Activated T-cell treated with anti-CD3 and anti-CD28 coated beads for 48 hours (primary cell): Measurements from ENCODE around the gene GSKIP.
A peak's percentile ranks its signal among the peaks of the same experiment; 100 is the strongest.
"Not testable (repeated sequence)": the region's sequence is repeated elsewhere in the genome, so short reads cannot be mapped to it uniquely, and the experiment has no call there.

Experiments used
- DNase-seq: peaks from one replicate; pipeline ENCODE4 v3.0.0-alpha.2; 2020; ENCODE audit warnings: low read depth

Gene GSKIP, protein sequence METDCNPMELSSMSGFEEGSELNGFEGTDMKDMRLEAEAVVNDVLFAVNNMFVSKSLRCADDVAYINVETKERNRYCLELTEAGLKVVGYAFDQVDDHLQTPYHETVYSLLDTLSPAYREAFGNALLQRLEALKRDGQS

DNA sequence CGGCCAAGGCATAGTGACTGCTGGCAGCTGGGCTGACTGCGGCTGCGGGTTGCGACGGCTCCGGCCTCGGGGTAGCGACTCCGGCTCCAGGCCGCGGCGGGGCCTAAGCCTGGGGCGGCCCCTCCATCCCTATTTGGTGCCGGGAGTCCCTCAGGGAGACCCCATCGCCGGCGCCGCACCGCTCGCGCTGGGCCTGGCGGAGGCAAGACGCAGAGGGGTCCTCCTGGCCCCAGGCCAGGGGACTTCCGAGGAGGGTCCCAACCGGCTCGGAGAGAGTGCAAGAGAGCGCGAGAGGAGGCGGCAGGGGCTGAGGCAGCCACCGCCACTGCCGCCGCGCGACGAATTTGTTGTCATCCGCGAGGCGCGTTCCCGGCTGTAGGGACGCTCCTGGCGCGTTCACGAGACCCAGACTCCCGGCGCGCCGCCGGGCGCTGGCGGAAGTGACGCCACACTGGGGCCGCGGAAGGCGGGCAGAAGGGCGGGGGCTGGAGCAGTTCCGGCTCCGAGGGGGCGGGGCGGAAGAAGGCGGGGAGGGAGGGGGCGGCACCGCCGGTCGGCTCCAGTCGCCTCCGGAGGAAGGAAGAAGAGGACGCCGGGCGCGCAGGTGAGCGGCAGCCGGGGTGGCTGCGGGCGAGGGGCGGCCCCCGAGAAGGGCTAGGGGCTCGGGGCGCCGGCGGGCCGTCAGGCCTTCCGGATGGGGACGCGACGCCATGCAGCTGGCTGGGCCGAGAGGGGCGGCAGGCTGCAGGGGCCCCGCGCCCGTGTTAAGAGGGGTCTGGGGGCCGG lies at the start of gene GSKIP, which contains the start of gene ATG2B:
TSS of gene GSKIP (plus strand) at position 562 of the 786 bp plus-strand sequence. CDS start 18,722 bp downstream, outside the sequence.
TSS of gene ATG2B (minus strand) at position 377 of the 786 bp plus-strand sequence. CDS start at position 12, 365 bp downstream.
- peak; percentile 99 for DNase-seq

DNA sequence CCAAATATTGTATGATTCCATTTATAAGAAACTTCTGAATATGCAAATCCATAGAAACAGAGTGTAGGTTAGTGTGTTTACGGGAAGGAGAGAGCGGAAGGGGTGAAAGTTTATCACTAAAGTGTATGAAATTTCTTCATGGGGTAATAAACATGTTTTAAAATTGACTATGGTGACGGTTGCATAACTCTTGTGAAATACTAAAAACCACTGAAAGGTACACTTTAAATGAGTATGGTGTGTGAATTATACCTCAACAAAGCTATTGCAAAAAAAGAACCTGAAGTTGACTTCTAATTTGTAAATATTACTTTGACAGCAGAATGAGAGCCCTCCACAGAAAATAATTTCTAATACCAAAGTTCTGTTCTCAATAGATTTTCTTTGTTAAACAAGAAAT lies 47.2 kb upstream of the GSKIP start:
- DNase-seq, result no peak

DNA sequence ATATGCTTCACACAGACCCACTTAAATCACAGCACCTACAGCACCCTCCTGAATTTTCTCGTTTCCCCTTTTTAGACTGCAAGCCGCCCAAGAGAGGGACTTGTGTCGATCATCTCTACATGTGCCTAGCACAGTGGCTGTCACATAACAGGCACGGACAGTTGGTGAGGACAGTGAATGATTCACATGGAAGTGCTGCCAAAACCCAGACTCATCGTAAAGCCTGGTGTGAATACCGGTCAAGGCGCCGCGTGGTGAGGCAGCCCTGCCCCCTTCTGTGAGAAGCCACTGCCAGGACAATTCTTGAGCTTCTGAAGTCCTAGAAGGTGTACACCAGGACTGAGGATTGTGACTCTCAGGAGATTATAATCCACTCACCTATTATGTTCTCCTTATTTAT lies 44.5 kb upstream of the GSKIP start:
- DNase-seq, result no peak

DNA sequence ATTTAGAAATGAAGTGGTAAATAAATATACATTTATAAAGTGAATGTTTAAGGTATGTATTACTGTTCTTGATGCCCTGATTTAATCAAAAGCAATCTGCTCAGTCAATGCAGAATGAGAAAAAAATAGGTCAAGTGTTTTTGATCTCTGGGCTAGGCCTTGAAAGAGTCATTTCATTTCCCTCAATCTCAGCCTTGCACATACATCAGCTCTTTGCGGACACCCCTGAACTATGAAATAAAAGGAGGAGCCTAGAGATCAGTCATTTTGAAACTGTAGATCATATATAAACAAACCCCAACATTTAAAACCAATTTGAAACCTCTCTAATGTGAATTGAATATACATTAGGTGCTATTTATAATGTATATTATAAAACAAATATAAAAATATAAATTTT lies 42.7 kb upstream of the GSKIP start:
- DNase-seq, result no peak

DNA sequence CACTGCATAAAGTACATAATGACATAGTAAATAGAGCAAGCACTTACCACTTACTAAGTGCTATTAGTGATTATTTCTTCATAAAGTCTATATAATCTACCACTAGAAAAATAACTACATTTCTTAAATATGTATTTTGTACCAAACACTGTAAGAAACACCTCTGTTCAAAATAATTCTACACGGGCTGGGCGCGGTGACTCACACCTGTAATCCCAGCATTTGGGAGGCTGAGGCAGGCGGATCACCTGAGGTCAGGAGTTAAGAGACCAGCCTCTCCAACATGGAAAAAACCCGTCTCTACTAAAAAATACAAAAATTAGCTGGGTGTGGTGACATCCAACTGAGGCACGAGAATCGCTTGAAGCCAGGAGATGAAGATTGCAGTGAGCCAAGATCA lies 39.1 kb upstream of the GSKIP start:
- no peak for DNase-seq

DNA sequence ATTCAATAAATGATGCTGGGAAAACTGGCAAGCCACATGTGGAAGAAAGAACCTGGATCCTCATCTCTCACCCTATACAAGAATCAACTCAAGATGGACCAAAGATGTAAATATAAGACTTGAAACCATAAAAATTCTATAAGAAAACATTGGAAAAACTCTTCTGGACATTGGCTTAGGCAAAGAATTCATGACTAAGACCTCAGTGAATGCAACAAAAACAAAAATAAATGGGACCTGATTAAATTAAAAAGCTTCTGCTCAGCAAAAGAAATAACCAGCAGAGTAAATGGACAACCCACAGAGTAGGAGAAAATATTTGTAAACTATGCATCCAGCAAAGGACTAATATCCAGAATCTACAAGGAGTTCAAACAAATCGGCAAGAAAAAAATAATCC lies 24.8 kb upstream of the GSKIP start:
- no peak for DNase-seq

DNA sequence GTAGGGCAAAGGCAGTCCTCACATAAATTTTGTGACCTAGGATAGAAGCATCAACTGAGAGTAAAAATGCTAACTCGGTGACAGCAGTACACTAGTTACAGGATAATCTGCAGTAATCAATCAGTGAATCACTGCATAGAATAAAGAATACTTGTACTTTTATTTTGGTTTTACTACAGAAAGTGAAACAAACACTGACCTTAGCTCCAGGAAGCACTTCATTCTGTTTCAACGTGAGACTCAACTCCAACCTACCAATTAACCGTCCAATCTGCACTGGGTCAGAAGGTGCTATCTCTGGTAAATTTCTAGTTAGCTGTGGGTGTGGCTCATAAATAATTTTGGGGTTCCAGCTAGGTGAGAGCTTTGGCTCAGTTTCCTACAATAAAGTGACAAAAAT lies 22.0 kb upstream of the GSKIP start:
- no peak for DNase-seq

DNA sequence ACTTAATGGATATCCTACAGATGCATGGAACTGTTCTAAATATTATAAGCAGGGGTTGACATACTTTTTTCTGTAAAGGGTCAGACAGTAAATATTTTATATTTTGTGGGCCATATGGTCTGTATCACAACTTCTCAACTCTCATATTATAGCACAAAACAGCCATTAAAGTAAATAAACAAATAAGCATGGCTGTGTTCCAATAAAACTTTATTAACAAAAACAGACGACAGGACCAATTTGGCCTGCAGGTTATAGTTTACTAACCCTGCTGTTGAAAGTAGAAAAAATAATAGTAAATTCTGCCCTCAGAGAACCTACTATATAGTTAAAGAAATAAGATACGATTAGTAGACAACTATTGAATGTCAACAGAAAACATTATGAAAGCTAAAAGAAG lies 17.7 kb upstream of the GSKIP start:
- DNase-seq, result no peak

DNA sequence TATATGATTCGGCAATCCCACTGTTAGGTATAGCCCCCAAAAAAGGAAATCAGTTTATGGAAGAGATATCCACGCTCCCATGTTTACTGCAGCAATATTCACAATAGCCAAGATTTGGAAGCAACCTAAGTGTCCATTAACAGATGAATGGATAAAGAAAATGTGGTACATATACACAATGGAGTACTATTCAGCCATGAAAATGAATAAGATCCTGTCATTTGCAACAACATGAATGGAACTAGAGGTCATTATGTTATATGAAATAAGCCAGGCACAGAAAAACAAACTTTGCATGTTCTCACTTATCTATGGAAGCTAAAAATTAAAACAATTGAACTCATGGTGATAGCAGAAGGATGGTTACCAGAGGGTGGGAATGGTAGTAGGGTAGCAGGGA lies 15.4 kb upstream of the GSKIP start:
- not testable (repeated sequence) for DNase-seq

DNA sequence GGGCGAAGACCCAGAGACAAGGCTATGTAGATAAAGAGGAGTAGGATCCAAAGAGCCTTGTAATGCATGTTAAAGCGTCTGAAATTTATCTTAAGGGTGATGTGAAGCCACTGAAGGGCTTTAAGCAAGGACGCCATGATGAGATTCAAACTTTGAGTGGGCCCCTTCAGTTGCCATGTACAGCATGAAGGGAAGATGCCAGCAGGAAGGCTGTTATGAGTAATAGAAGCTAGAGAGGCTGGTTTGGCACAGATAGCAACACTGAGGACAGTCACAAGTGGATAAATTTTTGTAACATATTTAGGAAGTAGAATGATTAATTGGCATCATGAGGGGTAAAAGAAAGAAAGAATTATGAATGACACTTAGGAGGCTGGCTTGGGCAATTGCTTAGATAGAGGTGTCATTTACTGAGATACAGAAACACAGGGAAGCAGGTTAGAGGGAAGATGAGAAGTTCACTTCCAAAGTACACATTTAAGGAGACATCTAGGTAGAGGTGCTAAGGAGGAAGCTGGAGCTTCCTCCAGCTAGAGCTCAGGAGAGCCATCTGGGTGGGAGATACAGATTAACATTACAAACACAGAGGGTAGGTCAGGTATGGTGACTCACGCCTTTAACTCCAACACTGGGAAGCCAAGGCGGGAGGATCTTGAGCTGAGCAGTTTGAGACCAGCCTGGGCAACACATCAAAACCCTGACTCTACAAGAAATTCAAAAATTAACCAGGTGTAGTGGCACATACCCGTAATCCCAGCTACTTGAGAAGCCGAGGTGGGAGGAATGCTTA lies 13.8 kb upstream of the GSKIP start:
- no peak for DNase-seq

DNA sequence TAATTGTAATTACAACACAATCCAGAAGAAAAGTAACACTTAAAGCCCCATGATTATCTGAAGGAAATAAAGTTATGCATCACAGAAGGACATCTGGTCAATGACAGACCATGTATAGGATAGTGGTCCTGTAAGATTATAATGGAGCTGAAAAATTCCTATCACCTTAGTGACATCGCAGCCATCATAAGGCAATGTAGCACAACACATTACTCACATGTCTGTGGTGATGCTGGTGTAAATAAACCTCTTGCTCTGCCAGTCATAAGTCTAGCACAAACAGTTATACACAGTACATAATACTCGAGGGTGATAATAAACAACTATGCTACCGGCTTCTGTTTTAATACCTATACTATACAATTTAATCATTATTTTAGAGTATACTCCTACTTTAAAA lies 11.3 kb upstream of the GSKIP start:
- DNase-seq, result no peak

DNA sequence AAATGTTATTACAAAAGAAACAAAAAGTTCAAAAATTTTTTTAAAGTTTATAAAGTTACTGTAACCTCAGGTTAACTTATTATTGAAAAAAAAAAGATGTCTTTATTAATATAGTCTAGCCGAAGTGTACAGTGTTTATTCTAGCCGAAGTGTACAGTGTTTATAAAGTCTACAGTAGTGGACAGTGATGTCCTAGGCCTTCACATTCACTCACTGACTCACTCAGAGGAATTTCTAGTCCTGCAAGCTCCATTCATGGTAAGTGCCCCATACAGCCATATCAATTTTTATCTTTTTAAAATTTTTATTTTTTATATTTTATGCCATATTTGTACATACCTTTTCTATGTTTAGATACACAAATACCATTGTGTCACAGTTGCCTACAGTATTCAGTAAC lies 10.6 kb upstream of the GSKIP start:
- no peak for DNase-seq

DNA sequence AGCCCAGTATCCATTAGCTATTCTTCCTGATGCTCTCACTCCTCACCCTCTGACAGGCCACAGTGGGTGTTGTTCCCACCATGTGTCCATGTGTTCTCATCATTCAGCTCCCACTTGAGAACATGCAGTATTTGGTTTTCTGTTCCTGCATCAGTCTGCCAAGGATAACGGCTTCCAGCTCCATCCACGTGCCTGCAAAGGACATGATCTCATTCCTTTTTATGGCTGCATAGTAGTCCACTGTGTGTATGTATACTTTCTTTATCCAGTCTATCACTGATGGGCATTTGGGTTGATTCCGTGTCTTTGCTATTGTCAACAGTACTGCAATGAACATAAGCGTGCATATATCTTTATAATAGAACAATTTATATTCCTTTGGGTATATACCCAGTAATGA lies 9.1 kb upstream of the GSKIP start:
- no peak for DNase-seq

DNA sequence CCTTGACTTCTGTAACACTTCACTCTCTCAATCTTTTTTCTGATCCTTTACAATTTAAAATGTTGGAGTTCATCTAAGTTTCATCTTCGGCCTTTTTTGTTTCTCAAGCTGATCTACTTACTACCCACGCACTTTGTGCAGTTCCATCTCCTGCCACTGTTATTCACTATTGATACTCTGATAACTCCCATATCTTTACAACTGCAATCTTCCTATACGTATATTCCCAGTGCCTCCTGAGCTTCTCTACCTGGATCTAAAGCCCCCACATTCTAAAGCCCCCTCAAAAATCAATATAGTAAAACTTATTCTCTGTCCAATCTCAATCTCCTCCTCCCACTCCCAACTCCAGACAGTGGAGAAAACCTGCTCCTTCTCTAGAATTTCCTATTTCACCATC lies 6.1 kb upstream of the GSKIP start:
- DNase-seq, result no peak

DNA sequence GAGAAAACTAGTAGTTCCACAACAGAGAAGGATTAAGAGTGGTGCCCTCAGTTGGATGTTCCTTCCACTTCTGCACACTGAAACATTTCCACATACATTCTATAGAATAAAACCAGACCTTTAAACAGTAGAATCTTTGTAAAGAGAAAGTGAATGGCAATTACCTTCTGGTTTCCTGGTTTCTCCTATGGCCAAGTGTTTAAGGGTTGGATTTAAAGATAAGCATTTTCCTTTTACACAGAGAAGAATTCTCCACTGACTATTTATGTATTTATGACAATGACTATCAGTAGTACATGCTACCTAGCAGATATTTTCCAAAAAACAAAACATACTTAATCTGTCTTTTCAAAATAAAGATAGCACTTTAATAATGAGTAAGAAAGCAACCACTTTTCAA lies 3.4 kb upstream of the GSKIP start:
- no peak for DNase-seq

DNA sequence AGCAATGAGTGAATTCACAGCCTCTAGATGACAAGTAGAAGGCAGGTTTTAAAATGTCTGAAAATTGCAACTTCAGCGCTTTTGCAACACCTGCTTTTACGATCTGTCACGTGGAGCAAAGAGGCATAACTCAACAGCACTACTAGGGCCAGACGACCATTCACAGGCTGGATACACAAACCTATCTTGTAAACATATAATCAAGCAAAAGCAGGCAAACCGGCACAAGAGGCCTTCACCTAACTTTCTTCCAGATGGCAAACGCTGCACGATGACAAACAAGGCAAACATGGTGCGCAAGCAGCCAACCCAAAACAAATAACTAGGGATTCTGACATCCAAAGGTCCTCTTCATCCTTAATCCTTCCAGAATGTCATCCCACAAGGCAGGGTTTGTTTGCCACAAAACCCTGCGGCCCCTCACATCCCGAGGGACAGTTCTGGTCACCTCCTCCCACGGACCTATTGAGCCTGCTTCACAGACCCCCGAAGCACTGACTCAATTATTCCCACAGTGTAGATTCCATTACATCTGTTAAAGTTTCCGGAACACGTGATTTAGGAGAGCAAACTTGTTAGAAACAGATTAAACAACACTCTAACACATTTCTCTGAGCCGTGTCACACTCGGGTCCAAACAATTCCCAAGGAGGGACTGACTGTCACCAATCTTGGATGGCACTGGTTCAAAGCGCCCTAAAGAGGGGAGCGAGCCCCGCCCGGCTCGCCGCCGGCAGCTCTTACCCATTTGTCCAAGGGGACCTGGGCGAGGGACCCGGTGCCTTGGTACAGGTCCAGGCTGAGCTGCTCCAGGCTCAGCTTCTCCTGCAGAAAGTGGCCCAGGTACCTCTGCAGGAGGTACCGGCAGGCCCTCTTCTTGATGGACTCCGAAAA lies 1.0 kb upstream of the GSKIP start:
- DNase-seq, result peak; percentile 27

DNA sequence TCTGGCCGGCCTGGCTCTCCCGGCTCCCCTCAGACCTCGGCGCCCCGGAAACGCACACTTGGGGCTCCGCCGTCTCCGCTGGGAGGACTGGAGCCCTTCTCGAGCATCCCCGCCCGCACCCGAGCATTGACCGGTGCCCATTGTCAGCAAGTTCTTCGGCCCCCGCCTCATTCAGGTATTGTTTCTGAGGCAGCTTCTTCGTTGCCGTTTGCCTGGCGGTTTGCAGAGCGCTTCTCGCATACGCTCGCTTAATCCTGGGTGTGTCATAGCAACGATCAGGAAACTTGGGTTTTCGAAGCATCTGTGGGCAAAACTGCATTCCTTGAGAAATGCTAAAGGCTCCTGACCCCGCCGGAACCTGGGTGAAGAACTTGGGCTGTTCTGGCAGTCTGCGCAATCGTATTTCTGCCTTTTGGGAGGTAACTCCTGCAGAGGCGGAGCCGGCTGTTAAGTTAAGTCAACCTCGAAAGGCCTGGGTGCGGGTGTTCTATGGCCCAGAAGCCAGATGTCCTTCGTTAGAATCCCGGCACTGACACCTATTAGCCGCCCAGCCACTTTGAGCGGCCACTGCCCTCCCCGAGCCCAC lies 518 bp downstream of the GSKIP start:
- peak; percentile 13 for DNase-seq

DNA sequence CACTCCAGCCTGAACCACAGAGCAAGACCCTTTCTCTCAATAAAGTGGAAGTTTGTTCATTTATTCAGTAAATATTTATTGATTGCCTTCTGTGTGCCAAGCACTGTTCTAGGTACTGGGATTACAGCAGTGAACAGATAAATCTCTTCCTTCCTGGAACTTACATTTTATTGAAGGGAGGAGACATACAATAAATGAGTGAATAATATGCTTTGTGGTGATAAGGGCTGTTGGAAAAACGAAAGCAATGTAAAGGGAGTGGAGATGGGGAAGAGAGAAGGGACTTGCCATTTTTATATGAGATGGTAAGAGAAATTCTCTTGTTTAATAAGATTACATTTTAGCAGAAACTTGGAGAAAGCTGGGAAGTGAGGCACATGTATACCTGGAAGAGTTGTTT lies 1.6 kb downstream of the GSKIP start:
- DNase-seq, result no peak

DNA sequence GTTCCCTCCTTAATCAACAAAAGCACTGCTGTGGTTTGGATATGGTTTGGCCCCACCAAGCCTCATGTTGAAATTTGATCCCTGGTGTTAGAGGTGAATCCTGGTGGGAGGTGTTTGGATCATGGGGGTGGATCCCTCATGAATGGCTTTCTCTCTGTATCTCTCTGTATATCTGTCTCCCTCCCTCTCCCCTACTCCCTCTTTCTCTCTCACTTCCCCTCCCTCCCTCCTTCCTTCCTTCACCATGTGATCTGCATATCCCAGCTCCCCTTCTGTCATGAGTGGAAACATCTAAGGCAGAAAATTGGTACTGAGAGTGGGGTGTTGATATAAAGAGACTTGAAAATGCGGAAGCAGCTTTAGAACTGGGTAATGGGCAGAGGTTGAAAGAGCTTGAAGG lies 5.2 kb downstream of the GSKIP start:
- DNase-seq, result no peak

DNA sequence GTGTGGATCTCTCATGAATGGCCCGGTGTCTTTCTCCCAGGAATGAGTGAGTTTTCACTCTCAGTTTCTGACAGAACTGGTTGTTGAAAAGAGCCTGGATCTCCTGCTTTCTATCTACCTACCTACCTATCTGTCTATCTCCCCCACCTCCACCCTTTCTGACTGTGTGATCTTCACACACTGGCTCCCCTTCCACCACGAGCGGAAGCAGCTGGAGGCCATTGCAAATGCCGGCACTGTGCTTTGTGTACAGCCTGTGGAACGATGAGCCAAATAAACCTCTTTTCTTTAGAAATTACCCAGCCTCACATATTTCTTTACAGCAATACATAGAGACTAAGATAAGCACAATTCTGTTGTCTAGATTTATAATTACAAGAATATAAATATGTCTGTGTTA lies 7.2 kb downstream of the GSKIP start:
- no peak for DNase-seq

DNA sequence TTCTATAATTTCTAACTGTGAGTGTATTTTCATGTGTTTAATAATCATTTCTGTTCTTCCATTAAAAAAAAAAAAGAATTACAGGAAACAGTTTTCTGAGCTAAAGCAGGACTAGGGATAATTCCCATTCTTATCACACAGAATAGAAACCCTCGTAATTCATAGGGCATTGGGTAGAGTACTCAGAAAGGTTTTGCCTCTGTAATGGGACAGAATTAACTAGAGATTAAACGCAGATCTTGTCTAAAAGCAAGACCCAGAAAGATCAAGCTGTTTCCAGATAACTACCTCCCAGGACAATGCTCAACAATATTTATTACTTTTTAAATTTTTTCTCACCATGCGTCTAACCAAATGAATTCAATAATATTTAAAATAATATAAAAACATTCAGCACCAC lies 10.2 kb downstream of the GSKIP start:
- no peak for DNase-seq

DNA sequence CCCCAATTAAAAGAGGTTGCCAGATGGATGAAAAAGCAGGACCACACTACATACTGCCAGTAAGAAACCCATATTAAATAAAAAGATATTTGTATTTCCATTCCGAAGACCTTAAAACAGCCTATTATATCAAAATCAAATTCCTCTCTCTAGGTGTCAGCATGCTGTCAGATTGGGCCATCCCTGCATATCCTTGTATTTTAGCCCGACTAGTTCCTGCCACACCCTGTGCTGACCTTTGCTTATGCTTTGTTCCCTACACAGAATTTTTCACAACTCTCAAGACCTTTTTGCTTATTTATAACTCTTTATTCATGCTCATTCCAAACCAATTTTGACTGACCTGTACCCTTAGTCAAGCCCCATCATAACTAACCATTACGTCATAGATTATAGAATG lies 12.8 kb downstream of the GSKIP start:
- no peak for DNase-seq
